Nephron progenitor cell (in vitro differentiated cells): ENCODE measurements around the gene EXOC5.

Experiments
- DNase-seq: peaks from one replicate; pipeline ENCODE4 v3.0.0; 2021
- H3K27ac Mint-ChIP-seq: 2 replicates; pipeline ENCODE4 v1.8.0; 2021; ENCODE audit warnings: mild to moderate bottlenecking, moderate library complexity, mixed read lengths
- H3K27me3 Mint-ChIP-seq: 2 replicates; pipeline ENCODE4 v1.8.0; 2021; ENCODE audit warnings: mild to moderate bottlenecking, low read depth, mixed read lengths; ENCODE audit not compliant: poor library complexity
- H3K36me3 Mint-ChIP-seq: 2 replicates; pipeline ENCODE4 v1.8.0; 2021; ENCODE audit warnings: low read depth, mixed read lengths
- H3K4me1 Mint-ChIP-seq: 2 replicates; pipeline ENCODE4 v1.8.0; 2021; ENCODE audit warnings: mixed read lengths
- H3K4me3 Mint-ChIP-seq: 2 replicates; pipeline ENCODE4 v1.8.0; 2021; ENCODE audit warnings: mild to moderate bottlenecking, moderate library complexity, mixed read lengths
- H3K9me3 Mint-ChIP-seq: 2 replicates; pipeline ENCODE4 v1.8.0; 2021; ENCODE audit warnings: mild to moderate bottlenecking, moderate library complexity, mixed read lengths
- CTCF ChIP-seq: fragments of 200-600 bp; sonication (generic); IDR thresholded peaks from 2 replicates; pipeline ENCODE4 v1.5.0; 2021; ENCODE audit warnings: antibody characterized with exemption

Gene EXOC5

GRCh38 chr14:57189070-57189469, 79.6 kb downstream of the EXOC5 start:
- no peak for TF ChIP-seq CTCF
- Mint-ChIP-seq H3K4me3 (no peak overlapping the region), H3K4me1 (no peaks in the 10 kb centered on the region), H3K36me3 (no peaks in the 10 kb centered on the region), H3K27ac (no peak overlapping the region), H3K27me3 (peaks cover 6% of the 10 kb centered on the region), H3K9me3 (no peaks in the 10 kb centered on the region)
- no peak for DNase-seq

GRCh38 chr14:57182760-57183503, 85.8 kb downstream of the EXOC5 start:
- DNase-seq: peak; percentile 26
- Mint-ChIP-seq H3K4me1 (no peaks in the 10 kb centered on the region), H3K36me3 (no peaks in the 10 kb centered on the region), H3K4me3 (no peak overlapping the region), H3K9me3 (no peaks in the 10 kb centered on the region), H3K27ac (no peak overlapping the region), H3K27me3 (peaks cover 8% of the 10 kb centered on the region)
- peak; percentile 57 for TF ChIP-seq CTCF

GRCh38 chr14:57179273-57179672, 89.4 kb downstream of the EXOC5 start:
- H3K36me3 Mint-ChIP-seq: no peaks in the 10 kb centered on the region
- H3K27ac Mint-ChIP-seq: no peak overlapping the region
- no peaks in the 10 kb centered on the region for H3K9me3 Mint-ChIP-seq
- H3K27me3 Mint-ChIP-seq: peaks cover 8% of the 10 kb centered on the region
- no peak for DNase-seq
- TF ChIP-seq CTCF: no peak
- H3K4me1 Mint-ChIP-seq: no peaks in the 10 kb centered on the region
- no peak overlapping the region for H3K4me3 Mint-ChIP-seq

GRCh38 chr14:57174466-57174865, 94.2 kb downstream of the EXOC5 start:
- no peak for TF ChIP-seq CTCF
- peaks cover 9% of the 10 kb centered on the region for H3K27me3 Mint-ChIP-seq
- no peak for DNase-seq
- H3K36me3 Mint-ChIP-seq: no peaks in the 10 kb centered on the region
- no peaks in the 10 kb centered on the region for H3K9me3 Mint-ChIP-seq
- peaks cover 10% of the 10 kb centered on the region for H3K4me1 Mint-ChIP-seq
- H3K27ac Mint-ChIP-seq: no peak overlapping the region
- no peak overlapping the region for H3K4me3 Mint-ChIP-seq

- TF ChIP-seq CTCF: no peak
- Mint-ChIP-seq H3K4me1 (peaks cover 10% of the 10 kb centered on the region), H3K27ac (no peak overlapping the region), H3K27me3 (peaks cover 7% of the 10 kb centered on the region), H3K4me3 (no peak overlapping the region), H3K36me3 (no peaks in the 10 kb centered on the region), H3K9me3 (no peaks in the 10 kb centered on the region)
- no peak for DNase-seq
Observed at GRCh38 chr14:57171903-57172302, 96.8 kb downstream of the EXOC5 start.

GRCh38 chr14:57171363-57171762, 97.3 kb downstream of the EXOC5 start:
- no peak overlapping the region for H3K4me3 Mint-ChIP-seq
- H3K36me3 Mint-ChIP-seq: no peaks in the 10 kb centered on the region
- peaks cover 10% of the 10 kb centered on the region for H3K4me1 Mint-ChIP-seq
- no peak for DNase-seq
- peaks cover 7% of the 10 kb centered on the region for H3K27me3 Mint-ChIP-seq
- no peaks in the 10 kb centered on the region for H3K9me3 Mint-ChIP-seq
- no peak for TF ChIP-seq CTCF
- H3K27ac Mint-ChIP-seq: no peak overlapping the region
